Common myeloid progenitor, CD34-positive (primary cell): ENCODE data around the gene NCAPG2.
"Not testable (repeated sequence)": the region's sequence is repeated elsewhere in the genome, so short reads cannot be mapped to it uniquely, and the experiment has no call there.

Experiments
- CTCF ChIA-PET: fragments of 350-600 bp; sonication (Branson Sonifier 250); formaldehyde crosslinking; loops from one replicate; lab custom pipeline; 2021; ENCODE audit warnings: antibody characterized with exemption; lab: Charles Lee
- POLR2A ChIA-PET: fragments of 350-600 bp; sonication (Branson Sonifier 250); formaldehyde crosslinking; loops from one replicate; lab custom pipeline; 2021; ENCODE audit warnings: antibody characterized with exemption; lab: Charles Lee
- DNase-seq, 3 donors: peaks; one replicate each; pipeline versions ENCODE4 v3.0.0 to v3.0.0-alpha.2; 2013
- H3K27ac ChIP-seq, 2 experiments: 1 replicate in 1 of 2; 2 replicates in 1 of 2; pipeline ENCODE4 v1.7.0; 2013; ENCODE audit warnings: inconsistent platforms in 2 of 2, low read length in 2 of 2, mild to moderate bottlenecking in 2 of 2, low read depth in 1 of 2, moderate library complexity in 1 of 2; ENCODE audit not compliant: severe bottlenecking in 2 of 2, insufficient read depth in 1 of 2, poor library complexity in 1 of 2
- H3K27me3 ChIP-seq, 5 experiments: replicated peaks in 2 of 5; 1 replicate in 3 of 5; 2 replicates in 2 of 5; pipeline versions ENCODE4 v1.6.1 to v1.7.0; 2013; ENCODE audit warnings: low read length in 4 of 5, mild to moderate bottlenecking in 2 of 5, moderate library complexity in 2 of 5, inconsistent platforms in 1 of 5; ENCODE audit not compliant: insufficient read depth in 5 of 5, control insufficient read depth in 4 of 5
- H3K36me3 ChIP-seq, 4 experiments: 1 replicate in 2 of 4; 2 replicates in 2 of 4; pipeline versions ENCODE4 v1.6.1 to v1.7.0; 2013; ENCODE audit warnings: low read length in 3 of 4, control low read depth in 1 of 4, mild to moderate bottlenecking in 1 of 4; ENCODE audit not compliant: control insufficient read depth in 4 of 4, insufficient read depth in 4 of 4
- H3K4me1 ChIP-seq, 4 experiments: 1 replicate in 3 of 4; 2 replicates in 1 of 4; pipeline versions ENCODE4 v1.6.1 to v1.7.1; 2013; ENCODE audit warnings: low read length in 3 of 4, mild to moderate bottlenecking in 3 of 4, control low read depth in 1 of 4, inconsistent platforms in 1 of 4, moderate library complexity in 1 of 4; ENCODE audit not compliant: control insufficient read depth in 4 of 4, insufficient read depth in 4 of 4; ENCODE audit errors: control extremely low read depth in 1 of 4
- H3K4me3 ChIP-seq, 7 experiments: 1 replicate in 4 of 7; 2 replicates in 3 of 7; pipeline versions ENCODE4 v1.5.1 to v1.7.0; 2013; ENCODE audit warnings: mild to moderate bottlenecking in 7 of 7, low read length in 6 of 7, moderate library complexity in 6 of 7, inconsistent platforms in 2 of 7, low read depth in 2 of 7, control low read depth in 1 of 7; ENCODE audit not compliant: insufficient read depth in 4 of 7, control insufficient read depth in 1 of 7; ENCODE audit errors: extremely low read depth in 1 of 7
- H3K9me3 ChIP-seq, 5 experiments: 1 replicate in 4 of 5; 2 replicates in 1 of 5; pipeline versions ENCODE4 v1.6.1 to v1.7.1; 2013; ENCODE audit warnings: low read length in 4 of 5, mild to moderate bottlenecking in 2 of 5, inconsistent platforms in 1 of 5, low read depth in 1 of 5, moderate library complexity in 1 of 5; ENCODE audit not compliant: control insufficient read depth in 4 of 5, insufficient read depth in 2 of 5; ENCODE audit errors: control extremely low read depth in 1 of 5
- WGBS: methylation state at CpG from one replicate; pipeline ENCODE4 v1.1.5; 2013; ENCODE audit not compliant: insufficient coverage; 5-methylcytosine and 5-hydroxymethylcytosine counted together

Gene NCAPG2

GRCh38 chr7:158682456-158682855 is 22.1 kb downstream of the NCAPG2 start:
- Histone ChIP-seq H3K4me1 (no peaks in the 10 kb centered on the region), H3K4me3 (no peak overlapping the region), H3K9me3 (no peaks in the 10 kb centered on the region), H3K36me3 (peaks cover 10 to 75% (median 44%) of the 10 kb centered on the region in 4 experiments), H3K27ac (no peak overlapping the region), H3K27me3 (no peaks in the 10 kb centered on the region)
- POLR2A ChIA-PET: no interaction called here
- no peak for DNase-seq
- CTCF ChIA-PET: no interaction called here

DNA sequence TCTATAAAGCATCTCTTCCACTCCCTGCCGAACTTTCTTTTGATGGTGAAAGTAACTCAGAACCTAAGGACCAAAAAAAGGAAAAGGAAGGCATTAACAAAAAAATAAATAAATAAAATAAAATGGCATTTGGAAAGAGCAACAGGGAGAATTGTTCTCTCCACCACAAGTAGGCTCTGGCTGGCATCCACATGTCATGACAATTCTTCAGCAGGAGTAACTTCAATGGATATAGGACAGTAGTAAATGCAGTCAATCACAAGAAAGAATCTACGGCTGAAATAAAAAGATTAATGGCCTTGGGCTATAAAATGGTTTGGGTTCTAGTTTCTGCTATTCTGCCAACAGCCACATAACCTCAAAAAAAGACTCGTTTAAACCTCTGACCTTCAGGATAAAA is 23.9 kb downstream of the NCAPG2 start:
- no peak overlapping the region for H3K27ac ChIP-seq
- no peaks in the 10 kb centered on the region for H3K27me3 ChIP-seq
- peaks cover 7 to 73% (median 35%) of the 10 kb centered on the region in 4 experiments for H3K36me3 ChIP-seq
- H3K4me3 ChIP-seq: no peak overlapping the region
- ChIA-PET CTCF (interaction anchor here (1.0 kb wide), 1 partner anchor 285 kb away, joined by 3 read pairs; no protein-coding TSS in a partner anchor), POLR2A (no interaction called here)
- no peaks in the 10 kb centered on the region for H3K9me3 ChIP-seq
- H3K4me1 ChIP-seq: peaks cover 0 to 3% (median 0%) of the 10 kb centered on the region in 4 experiments
- DNase-seq: no peak
- no CpG with 5 or more reads among the region's 3 CpGs for WGBS

- CTCF ChIA-PET: no interaction called here
- WGBS: 90% methylated on average over 2 of the region's 3 CpGs
- POLR2A ChIA-PET: no interaction called here
- Histone ChIP-seq H3K4me1 (peaks cover 0 to 3% (median 1%) of the 10 kb centered on the region in 4 experiments), H3K27ac (no peak overlapping the region), H3K4me3 (no peak overlapping the region), H3K9me3 (no peaks in the 10 kb centered on the region), H3K27me3 (no peaks in the 10 kb centered on the region), H3K36me3 (peaks cover 18 to 74% (median 42%) of the 10 kb centered on the region in 4 experiments)
- peak; percentile 34 to 78 (median 54) for DNase-seq
Observed at GRCh38 chr7:158676906-158677305, 27.7 kb downstream of the NCAPG2 start.

DNA sequence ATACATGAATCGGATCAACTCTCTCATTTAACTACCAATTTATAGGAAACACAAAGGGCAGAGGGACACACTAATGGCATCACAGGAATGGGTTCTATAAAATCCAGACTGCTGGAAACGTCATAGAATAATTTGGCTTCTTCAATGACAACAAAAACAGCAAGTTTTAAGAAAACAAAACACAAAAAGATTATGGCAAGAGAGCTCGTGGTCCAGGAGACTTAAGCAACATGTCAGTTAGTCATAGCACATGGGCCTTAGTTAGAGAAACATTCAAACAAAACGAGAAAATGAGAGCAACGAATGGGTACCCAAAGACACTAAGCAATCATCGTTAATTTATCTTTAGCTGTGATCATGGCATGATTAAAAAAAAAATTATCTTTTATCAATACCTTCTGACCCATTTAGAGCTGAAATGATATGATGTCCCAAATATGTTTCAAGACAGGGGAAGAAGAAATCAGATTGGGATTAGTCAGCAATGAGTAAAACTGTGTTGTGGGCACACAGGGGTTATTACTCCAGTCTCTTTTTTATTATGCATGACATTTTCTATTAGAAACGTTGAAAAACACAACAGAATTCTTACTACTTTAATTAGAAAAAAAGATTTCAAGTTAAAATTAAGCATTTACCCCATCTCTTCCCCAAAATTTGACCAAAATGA is 28.3 kb downstream of the NCAPG2 start:
- ChIA-PET POLR2A (no interaction called here), CTCF (no interaction called here)
- no peak for DNase-seq
- Histone ChIP-seq H3K4me3 (no peak overlapping the region), H3K27me3 (no peaks in the 10 kb centered on the region), H3K36me3 (peaks cover 18 to 78% (median 43%) of the 10 kb centered on the region in 4 experiments), H3K9me3 (no peaks in the 10 kb centered on the region), H3K27ac (no peak overlapping the region), H3K4me1 (peaks cover 0 to 3% (median 1%) of the 10 kb centered on the region in 4 experiments)
- WGBS: 100% methylated on average over 4 of the region's 7 CpGs

DNA sequence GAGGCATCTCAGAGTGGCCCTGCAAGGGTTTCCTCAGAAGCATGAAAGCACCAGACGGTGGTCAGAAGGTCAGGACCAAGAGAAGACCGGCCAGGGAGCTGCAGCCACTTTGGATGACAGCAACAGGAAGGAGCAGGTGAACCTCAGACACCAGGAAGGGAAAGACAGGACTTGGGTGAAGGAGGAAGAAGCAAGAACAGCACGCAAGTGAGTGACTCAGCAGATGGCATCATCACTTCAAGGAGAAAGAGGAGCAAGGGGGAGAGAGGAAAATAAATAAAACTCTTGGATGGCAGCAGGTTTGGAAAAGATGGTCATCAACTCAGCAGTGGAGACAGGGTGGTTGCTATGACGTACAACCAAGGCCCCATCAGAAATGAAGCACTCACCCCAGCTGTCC is 31.6 kb downstream of the NCAPG2 start:
- POLR2A ChIA-PET: no interaction called here

DNA sequence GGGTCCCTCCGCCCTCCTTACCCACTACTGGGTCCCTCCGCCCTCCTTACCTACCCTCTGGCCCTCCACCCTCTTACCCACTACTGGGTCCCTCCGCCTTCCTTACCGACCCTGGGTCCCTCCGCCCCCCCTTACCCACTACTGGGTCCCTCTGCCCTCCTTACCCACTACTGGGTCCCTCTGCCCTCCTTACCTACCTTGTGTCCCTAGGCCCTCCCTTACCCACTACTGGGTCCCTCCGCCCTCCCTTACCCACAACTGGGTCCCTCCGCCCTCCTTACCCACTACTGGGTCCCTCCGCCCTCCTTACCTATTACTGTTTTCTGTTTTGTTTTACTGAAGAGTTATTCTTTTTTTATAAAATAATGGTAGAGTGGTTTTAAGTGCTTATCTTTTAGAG is 36.5 kb downstream of the NCAPG2 start:
- peaks cover 14 to 65% (median 32%) of the 10 kb centered on the region in 4 experiments for H3K36me3 ChIP-seq
- H3K9me3 ChIP-seq, POLR2A ChIA-PET, CTCF ChIA-PET, DNase-seq, H3K27ac ChIP-seq, H3K27me3 ChIP-seq, H3K4me3 ChIP-seq, H3K4me1 ChIP-seq: not testable (repeated sequence)
- 100% methylated on average over 1 of the region's 8 CpGs for WGBS

More for the DNA sequence above, 31.6 kb downstream of the NCAPG2 start:
- Histone ChIP-seq H3K27ac (no peak overlapping the region), H3K36me3 (peaks cover 11 to 62% (median 30%) of the 10 kb centered on the region in 4 experiments), H3K27me3 (no peaks in the 10 kb centered on the region), H3K4me1 (peaks cover 0 to 3% (median 1%) of the 10 kb centered on the region in 4 experiments), H3K9me3 (no peaks in the 10 kb centered on the region), H3K4me3 (no peak overlapping the region)
- DNase-seq: peak in 1 of 3 donors; percentile 2
- WGBS: 87% methylated on average over 4 of the region's 4 CpGs
- CTCF ChIA-PET: no interaction called here

- H3K27me3 ChIP-seq, H3K9me3 ChIP-seq, POLR2A ChIA-PET, CTCF ChIA-PET, H3K4me3 ChIP-seq, H3K4me1 ChIP-seq, H3K27ac ChIP-seq: not testable (repeated sequence)
- DNase-seq: peak in 1 of 3 donors; percentile 4
- peaks cover 14 to 68% (median 35%) of the 10 kb centered on the region in 4 experiments for H3K36me3 ChIP-seq
- 97% methylated on average over 12 of the region's 24 CpGs for WGBS
Observed at GRCh38 chr7:158666966-158667678, 37.5 kb downstream of the NCAPG2 start.
